Panc1 (cell line): ENCODE results near the gene PLXNC1. TPM values are rescaled to one million over a fixed set of nuclear protein-coding genes. Genes with fewer than 3 reads are reported as not detected.

Experiments used
- ATAC-seq: fragments of 200-7000 bp; cut with Tn5 transposase; 2 replicates; pipeline ENCODE4 v1.9.1; 2020; ENCODE audit warnings: mild to moderate bottlenecking, moderate library complexity
- BruUV-seq: library from RNA; stranded (reverse); fragments of 400-500 nt; replicated peaks from 2 replicates; lab custom pipeline; 2021; lab: Mats Ljungman, UMichigan
- CTCF ChIA-PET: fragments of 300-600 bp; sonication (Branson Sonifier 250); formaldehyde crosslinking; loops from one replicate; lab custom pipeline; 2022; ENCODE audit warnings: antibody characterized with exemption; lab: Charles Lee
- POLR2A ChIA-PET: fragments of 300-600 bp; sonication (Branson Sonifier 250); formaldehyde crosslinking; loops from one replicate; lab custom pipeline; 2022; ENCODE audit warnings: antibody characterized with exemption; lab: Charles Lee
- DNase-seq: peaks from one replicate; pipeline ENCODE4 v3.0.0-alpha.2; 2010; ENCODE audit warnings: low read depth, low spot score
- H3K27ac ChIP-seq: 2 replicates; pipeline ENCODE4 v1.5.1; 2011; ENCODE audit warnings: mild to moderate bottlenecking, low read length, inconsistent platforms
- H3K27me3 ChIP-seq: fragments of 200-500 bp; sonication (Bioruptor generic); 2 replicates; pipeline ENCODE4 v1.6.0; 2014; ENCODE audit warnings: low read length, inconsistent platforms; ENCODE audit not compliant: control insufficient read depth, insufficient read depth
- H3K36me3 ChIP-seq: fragments of 200-500 bp; sonication (Bioruptor generic); 2 replicates; pipeline ENCODE4 v1.5.1; 2014; ENCODE audit warnings: inconsistent platforms, mild to moderate bottlenecking, low read length, moderate library complexity; ENCODE audit not compliant: control insufficient read depth, insufficient read depth
- H3K4me1 ChIP-seq: 2 replicates; pipeline ENCODE4 v1.5.1; 2011; ENCODE audit warnings: inconsistent platforms, mild to moderate bottlenecking, low read length, moderate library complexity; ENCODE audit not compliant: control insufficient read depth, insufficient read depth
- H3K4me3 ChIP-seq, 2 experiments: 2 replicates each; pipeline ENCODE4 v1.5.1; 2011 to 2012; ENCODE audit warnings: low read depth in 2 of 2, low read length in 2 of 2, mild to moderate bottlenecking in 2 of 2, inconsistent platforms in 1 of 2, moderate library complexity in 1 of 2
- H3K9me3 ChIP-seq: fragments of 200-500 bp; sonication (Bioruptor generic); 2 replicates; pipeline ENCODE4 v1.5.1; 2014; ENCODE audit warnings: low read depth, mild to moderate bottlenecking, inconsistent platforms, low read length, moderate library complexity; ENCODE audit not compliant: control insufficient read depth, insufficient read depth
- CTCF ChIP-seq: fragments of 450-650 bp; IDR thresholded peaks from 2 replicates; pipeline ENCODE4 v1.5.1; 2017; ENCODE audit warnings: mild to moderate bottlenecking
- POLR2AphosphoS5 ChIP-seq: IDR thresholded peaks from 2 replicates; pipeline ENCODE4 v1.6.1; 2012; ENCODE audit warnings: mild to moderate bottlenecking, low read depth, low read length, moderate library complexity
- REST ChIP-seq, 2 experiments: IDR thresholded peaks; 2 replicates each; pipeline ENCODE4 v1.6.1; 2011 to 2012; ENCODE audit warnings: low read depth in 2 of 2, control low read depth in 1 of 2, low read length in 1 of 2, mild to moderate bottlenecking in 1 of 2, moderate library complexity in 1 of 2; ENCODE audit not compliant: insufficient read depth in 1 of 2
- SIN3A ChIP-seq: IDR thresholded peaks from 2 replicates; pipeline ENCODE4 v1.6.1; 2012; ENCODE audit warnings: low read depth, mild to moderate bottlenecking, low read length, moderate library complexity, borderline replicate concordance; ENCODE audit not compliant: insufficient read depth
- TCF7L2 ChIP-seq: IDR thresholded peaks from 2 replicates; pipeline ENCODE4 v1.6.1; 2011; ENCODE audit warnings: mild to moderate bottlenecking, low read depth, low read length, inconsistent platforms
- in situ Hi-C: cut with HindIII; loops from 2 replicates; pipeline ENCODE4 v1.10.0; 2016; ENCODE audit warnings: low sequenced_read_pairs, low pct_unique_long_range_greater_than_20kb
- intact Hi-C: fragments of 100-400 bp; cut with micrococcal nuclease; formaldehyde crosslinking; loops from one replicate; pipeline ENCODE4 v1.10.0; 2022; ENCODE audit not compliant: unreplicated experiment
- total RNA-seq: library from RNA; stranded (reverse); gene quantifications from one replicate; pipeline ENCODE4 v1.2.1, GENCODE V29; 2021; ENCODE audit not compliant: unreplicated experiment

Gene PLXNC1
- total RNA-seq, 1 experiment from 2014 or later = 0.57 TPM

- DNase-seq (no peak), ATAC-seq (no peak)
- H3K27me3 ChIP-seq = peaks cover 28% of the 10 kb centered on the region
- POLR2A ChIA-PET = no interaction called here
- CTCF ChIA-PET = no interaction called here
- no peaks in the 10 kb centered on the region for H3K4me1 ChIP-seq
- H3K27ac ChIP-seq = no peak overlapping the region
- H3K36me3 ChIP-seq = no peaks in the 10 kb centered on the region
- no peaks in the 10 kb centered on the region for H3K9me3 ChIP-seq
- in situ Hi-C loops (no loop called here), intact Hi-C loops (no loop called here)
- H3K4me3 ChIP-seq = no peak overlapping the region
- TF ChIP-seq POLR2AphosphoS5 (no peak), SIN3A (no peak), REST (IDR thresholded peaks at IDR 0.05; ENCODE audit: insufficient read depth in 1 of 2, low read depth in 2 of 2, low read length in 1 of 2) (no peak), TCF7L2 (no peak), CTCF (no peak)
- no TSS peak for BruUV-seq
Observed at GRCh38 chr12:94175763-94176668, 27.6 kb downstream of the PLXNC1 start.

DNA sequence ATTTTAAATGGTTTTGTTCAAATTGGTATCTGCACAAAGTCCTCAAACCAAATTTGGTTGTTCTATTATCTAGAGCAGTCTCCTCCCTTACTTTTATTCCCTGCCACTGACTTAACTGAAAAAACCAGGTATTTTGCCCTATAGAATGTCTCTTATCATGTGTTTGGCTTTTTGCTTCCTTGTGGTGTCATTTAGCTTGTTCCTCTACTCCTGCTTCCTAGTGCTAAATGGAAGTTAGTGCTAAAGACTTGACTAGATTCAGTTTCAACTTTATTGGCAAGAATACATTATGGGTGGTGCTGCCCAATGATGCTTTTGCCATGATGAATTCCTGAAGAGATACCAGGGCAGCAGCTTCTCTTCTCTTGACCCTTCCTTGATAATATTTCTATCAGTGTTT, 29.7 kb downstream of the PLXNC1 start:
- no peak overlapping the region for H3K4me3 ChIP-seq
- DNase-seq (no peak), ATAC-seq (no peak)
- CTCF ChIA-PET = no interaction called here
- intact Hi-C loops = no loop called here
- H3K4me1 ChIP-seq = no peaks in the 10 kb centered on the region
- POLR2A ChIA-PET = no interaction called here
- no peaks in the 10 kb centered on the region for H3K9me3 ChIP-seq
- H3K36me3 ChIP-seq = no peaks in the 10 kb centered on the region
- TF ChIP-seq REST (IDR thresholded peaks at IDR 0.05; ENCODE audit: insufficient read depth in 1 of 2, low read depth in 2 of 2, low read length in 1 of 2) = no peak
- no peak for TF ChIP-seq POLR2AphosphoS5
- no peak for TF ChIP-seq TCF7L2
- no peak for TF ChIP-seq CTCF
- TF ChIP-seq SIN3A = no peak
- no TSS peak for BruUV-seq
- in situ Hi-C loops = no loop called here
- no peak overlapping the region for H3K27ac ChIP-seq
- peaks cover 24% of the 10 kb centered on the region for H3K27me3 ChIP-seq
